Karpas-422 (cell line): ENCODE measurements around the gene PKP1. TPM values are rescaled to one million over a fixed set of nuclear protein-coding genes. Genes with fewer than 3 reads are reported as not detected.

Source experiments
- DNase-seq: peaks from one replicate; pipeline ENCODE4 v3.0.0-alpha.2; 2015
- H2AFZ ChIP-seq: fragments of 200-600 bp; sonication (generic); 2 replicates; pipeline ENCODE4 v1.6.1; 2014; ENCODE audit warnings: antibody characterized with exemption, low read length, mixed read lengths
- H3K27ac ChIP-seq: fragments of 200-600 bp; sonication (generic); 2 replicates; pipeline ENCODE4 v1.5.1; 2014; ENCODE audit warnings: mild to moderate bottlenecking, low read length, moderate library complexity
- H3K27me3 ChIP-seq: fragments of 200-600 bp; sonication (generic); 2 replicates; pipeline ENCODE4 v1.6.1; 2014; ENCODE audit warnings: low read length, mixed read lengths
- H3K36me3 ChIP-seq: fragments of 200-600 bp; sonication (generic); 2 replicates; pipeline ENCODE4 v1.6.1; 2014; ENCODE audit warnings: low read length, mixed read lengths; ENCODE audit not compliant: insufficient read depth
- H3K4me1 ChIP-seq: fragments of 200-600 bp; sonication (generic); 2 replicates; pipeline ENCODE4 v1.6.1; 2014; ENCODE audit warnings: mild to moderate bottlenecking, low read length, mixed read lengths
- H3K4me2 ChIP-seq: fragments of 200-600 bp; sonication (generic); 2 replicates; pipeline ENCODE4 v1.6.1; 2014; ENCODE audit warnings: low read length, low read depth, mild to moderate bottlenecking; ENCODE audit not compliant: poor library complexity, severe bottlenecking
- H3K4me3 ChIP-seq: fragments of 200-600 bp; sonication (generic); 2 replicates; pipeline ENCODE4 v1.5.1; 2014; ENCODE audit warnings: mild to moderate bottlenecking, antibody characterized with exemption, low read length, mixed read lengths
- H3K79me2 ChIP-seq: fragments of 200-600 bp; sonication (generic); 2 replicates; pipeline ENCODE4 v1.6.1; 2014; ENCODE audit warnings: mild to moderate bottlenecking, low read length, mixed read lengths
- H3K9ac ChIP-seq: fragments of 200-600 bp; sonication (generic); 2 replicates; pipeline ENCODE4 v1.6.0; 2014; ENCODE audit warnings: low read length
- H3K9me2 ChIP-seq: fragments of 200-600 bp; sonication (generic), shearing (Covaris generic); replicated peaks from 2 replicates; pipeline ENCODE4 v1.6.0; 2014; ENCODE audit warnings: mild to moderate bottlenecking, low read length, moderate library complexity; ENCODE audit not compliant: insufficient read depth
- H3K9me3 ChIP-seq: fragments of 300-700, 200-600 bp; sonication (generic); 2 replicates; pipeline ENCODE4 v1.6.1; 2014; ENCODE audit warnings: low read length, mixed read lengths
- H4K20me1 ChIP-seq: fragments of 200-600 bp; sonication (generic); 2 replicates; pipeline ENCODE4 v1.6.1; 2014; ENCODE audit warnings: mild to moderate bottlenecking, antibody characterized with exemption, low read length, low read depth; ENCODE audit not compliant: insufficient read depth
- total RNA-seq: library from RNA; depleted of rRNA; stranded (reverse); fragments of >200 nt; shearing (Covaris generic); gene quantifications from 2 replicates; pipeline ENCODE4 v1.2.3, GENCODE V29; 2014; ENCODE audit warnings: low replicate concordance

The PKP1 gene
- total RNA-seq, 1 experiment from 2014 or later, result not detected

- DNase-seq, result no peak
- Histone ChIP-seq H2AFZ (no peak overlapping the region), H3K9me3 (no peaks in the 10 kb centered on the region), H3K79me2 (no peaks in the 10 kb centered on the region), H3K36me3 (no peaks in the 10 kb centered on the region), H3K4me3 (no peak overlapping the region), H3K27ac (no peak overlapping the region), H3K4me2 (no peak overlapping the region), H4K20me1 (no peaks in the 10 kb centered on the region), H3K9ac (no peak overlapping the region), H3K27me3 (no peaks in the 10 kb centered on the region), H3K9me2 (no peaks in the 10 kb centered on the region), H3K4me1 (peaks cover 6% of the 10 kb centered on the region)
Observed at GRCh38 chr1:201360901-201361651, 77.8 kb downstream of the PKP1 start.

GRCh38 chr1:201361652-201362504 is 78.6 kb downstream of the PKP1 start:
- no peaks in the 10 kb centered on the region for H3K27me3 ChIP-seq
- no peaks in the 10 kb centered on the region for H3K79me2 ChIP-seq
- H3K9ac ChIP-seq, result no peak overlapping the region
- H2AFZ ChIP-seq, result no peak overlapping the region
- no peaks in the 10 kb centered on the region for H3K36me3 ChIP-seq
- H3K9me3 ChIP-seq, result no peaks in the 10 kb centered on the region
- no peak overlapping the region for H3K4me3 ChIP-seq
- no peaks in the 10 kb centered on the region for H3K9me2 ChIP-seq
- peaks cover 6% of the 10 kb centered on the region for H3K4me1 ChIP-seq
- DNase-seq, result peak; percentile 83
- no peaks in the 10 kb centered on the region for H4K20me1 ChIP-seq
- H3K4me2 ChIP-seq, result no peak overlapping the region
- no peak overlapping the region for H3K27ac ChIP-seq

GRCh38 chr1:201362906-201363305 is 79.6 kb downstream of the PKP1 start:
- no peak overlapping the region for H3K27ac ChIP-seq
- H3K9me3 ChIP-seq, result no peaks in the 10 kb centered on the region
- no peak overlapping the region for H3K9ac ChIP-seq
- no peaks in the 10 kb centered on the region for H3K9me2 ChIP-seq
- no peaks in the 10 kb centered on the region for H3K27me3 ChIP-seq
- H4K20me1 ChIP-seq, result no peaks in the 10 kb centered on the region
- no peak for DNase-seq
- no peak overlapping the region for H3K4me2 ChIP-seq
- H2AFZ ChIP-seq, result no peak overlapping the region
- H3K79me2 ChIP-seq, result no peaks in the 10 kb centered on the region
- no peak overlapping the region for H3K4me3 ChIP-seq
- peaks cover 6% of the 10 kb centered on the region for H3K4me1 ChIP-seq
- no peaks in the 10 kb centered on the region for H3K36me3 ChIP-seq

DNA sequence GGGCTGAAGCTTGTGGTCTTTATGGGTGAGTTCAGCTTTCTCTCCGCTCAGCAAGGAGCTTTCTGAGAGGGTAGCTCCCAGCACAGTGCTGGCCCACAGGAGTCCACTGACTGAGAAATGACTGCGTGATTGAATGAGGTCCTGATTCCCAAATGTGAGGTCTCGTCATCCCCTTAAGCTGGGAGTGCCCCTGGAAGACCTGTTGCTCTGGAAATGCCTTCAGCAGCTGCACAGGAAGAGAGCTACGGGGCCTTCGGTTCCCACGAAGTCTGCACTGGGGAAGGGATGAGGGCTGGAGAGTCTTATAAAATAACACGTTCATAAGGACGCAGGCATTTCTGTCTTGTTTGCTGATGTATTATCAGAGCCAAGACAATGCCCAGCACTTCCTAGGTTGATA is 80.2 kb downstream of the PKP1 start:
- Histone ChIP-seq H3K9me2 (no peaks in the 10 kb centered on the region), H3K9me3 (no peaks in the 10 kb centered on the region), H3K4me2 (no peak overlapping the region), H3K27ac (no peak overlapping the region), H3K4me1 (peaks cover 6% of the 10 kb centered on the region), H3K36me3 (no peaks in the 10 kb centered on the region), H3K9ac (no peak overlapping the region), H4K20me1 (no peaks in the 10 kb centered on the region), H2AFZ (no peak overlapping the region), H3K27me3 (no peaks in the 10 kb centered on the region), H3K79me2 (no peaks in the 10 kb centered on the region), H3K4me3 (no peak overlapping the region)
- no peak for DNase-seq

- H3K27me3 ChIP-seq, result no peaks in the 10 kb centered on the region
- no peak overlapping the region for H3K4me2 ChIP-seq
- H3K9ac ChIP-seq, result no peak overlapping the region
- no peak overlapping the region for H2AFZ ChIP-seq
- H3K36me3 ChIP-seq, result no peaks in the 10 kb centered on the region
- DNase-seq, result no peak
- H3K4me3 ChIP-seq, result no peak overlapping the region
- H3K9me2 ChIP-seq, result no peaks in the 10 kb centered on the region
- no peak overlapping the region for H3K27ac ChIP-seq
- no peaks in the 10 kb centered on the region for H3K79me2 ChIP-seq
- H3K4me1 ChIP-seq, result peaks cover 6% of the 10 kb centered on the region
- H4K20me1 ChIP-seq, result no peaks in the 10 kb centered on the region
- H3K9me3 ChIP-seq, result no peaks in the 10 kb centered on the region
Observed at GRCh38 chr1:201364808-201365105, 81.5 kb downstream of the PKP1 start.

DNA sequence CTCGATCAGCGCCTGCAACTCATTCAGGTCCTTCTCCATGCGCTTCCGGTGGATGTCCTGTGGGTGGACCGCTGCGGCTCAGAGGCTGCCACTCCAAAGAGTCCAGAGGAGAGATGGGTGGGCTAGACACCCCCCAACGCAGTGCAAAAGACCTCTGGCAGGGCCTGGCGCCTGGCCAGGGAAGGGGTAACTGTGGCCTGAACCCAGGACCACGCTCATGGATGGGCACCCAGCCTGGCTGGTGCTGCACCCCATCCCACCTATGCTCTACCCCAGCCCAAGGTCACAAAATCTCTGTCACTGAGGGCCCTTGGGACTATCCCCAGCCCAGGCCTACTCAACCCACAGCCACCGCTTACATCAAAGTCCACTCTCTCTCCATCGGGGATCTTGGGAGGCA is 81.9 kb downstream of the PKP1 start:
- Histone ChIP-seq H3K9ac (no peak overlapping the region), H3K4me1 (peaks cover 6% of the 10 kb centered on the region), H3K4me3 (no peak overlapping the region), H3K27ac (no peak overlapping the region), H3K27me3 (no peaks in the 10 kb centered on the region), H3K9me3 (no peaks in the 10 kb centered on the region), H4K20me1 (no peaks in the 10 kb centered on the region), H3K36me3 (no peaks in the 10 kb centered on the region), H3K9me2 (no peaks in the 10 kb centered on the region), H3K4me2 (no peak overlapping the region), H3K79me2 (no peaks in the 10 kb centered on the region), H2AFZ (no peak overlapping the region)
- DNase-seq, result no peak

DNA sequence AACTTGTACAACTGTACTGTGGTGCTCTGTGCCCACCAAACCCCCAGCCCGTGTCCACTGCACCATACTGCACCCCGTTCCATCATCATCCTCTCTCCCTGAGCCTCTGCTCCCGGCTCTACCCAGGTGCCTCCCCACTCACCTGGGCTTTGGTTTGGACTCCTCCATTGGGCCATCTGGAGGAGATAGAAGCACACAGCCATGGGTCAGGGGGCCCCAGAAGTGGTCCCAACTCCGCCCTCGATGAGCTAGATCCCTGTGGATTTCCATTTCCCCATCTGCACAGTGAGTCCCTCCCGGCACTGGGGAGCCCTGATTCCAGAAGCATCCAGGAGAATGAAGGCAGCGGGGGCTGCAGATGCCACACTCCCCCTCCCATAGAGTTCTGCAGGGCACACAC is 83.4 kb downstream of the PKP1 start:
- Histone ChIP-seq H3K79me2 (no peaks in the 10 kb centered on the region), H3K27ac (no peak overlapping the region), H3K4me3 (no peak overlapping the region), H3K9me2 (no peaks in the 10 kb centered on the region), H3K9ac (no peak overlapping the region), H3K4me2 (no peak overlapping the region), H4K20me1 (no peaks in the 10 kb centered on the region), H2AFZ (no peak overlapping the region), H3K4me1 (peaks cover 6% of the 10 kb centered on the region), H3K9me3 (no peaks in the 10 kb centered on the region), H3K27me3 (no peaks in the 10 kb centered on the region), H3K36me3 (no peaks in the 10 kb centered on the region)
- no peak for DNase-seq

- no peak overlapping the region for H3K4me2 ChIP-seq
- no peak overlapping the region for H2AFZ ChIP-seq
- H3K9me3 ChIP-seq, result no peaks in the 10 kb centered on the region
- no peak for DNase-seq
- H3K27me3 ChIP-seq, result no peaks in the 10 kb centered on the region
- no peaks in the 10 kb centered on the region for H3K36me3 ChIP-seq
- H3K9ac ChIP-seq, result no peak overlapping the region
- H3K4me3 ChIP-seq, result no peak overlapping the region
- H4K20me1 ChIP-seq, result no peaks in the 10 kb centered on the region
- no peak overlapping the region for H3K27ac ChIP-seq
- no peaks in the 10 kb centered on the region for H3K4me1 ChIP-seq
- no peaks in the 10 kb centered on the region for H3K79me2 ChIP-seq
- no peaks in the 10 kb centered on the region for H3K9me2 ChIP-seq
Observed at GRCh38 chr1:201369209-201369608, 85.9 kb downstream of the PKP1 start.
